HG03095 (cell line): ENCODE results near the gene IGF2R.
"Not testable (repeated sequence)": the region's sequence is repeated elsewhere in the genome, so short reads cannot be mapped to it uniquely, and the experiment has no call there.

Source experiments
- ATAC-seq: cut with Tn5 transposase; IDR thresholded peaks from one replicate; pipeline ENCODE4 v1.9.1; 2021; ENCODE audit warnings: moderate library complexity; ENCODE audit not compliant: unreplicated experiment

IGF2R gene

GRCh38 chr6:160112628-160113299, 143.9 kb downstream of the IGF2R start:
- no peak for ATAC-seq

- not testable (repeated sequence) for ATAC-seq
These were observed 145.7 kb downstream of the IGF2R start for GRCh38 chr6:160114536-160114935.

- ATAC-seq, result no peak
These were observed 146.5 kb downstream of the IGF2R start for GRCh38 chr6:160115421-160115820.

GRCh38 chr6:160116411-160116810, 147.5 kb downstream of the IGF2R start:
- no peak for ATAC-seq

GRCh38 chr6:160117137-160117536, 148.3 kb downstream of the IGF2R start:
- ATAC-seq, result no peak

GRCh38 chr6:160118620-160119229, 149.8 kb downstream of the IGF2R start:
- ATAC-seq, result no peak

- no peak for ATAC-seq
These were observed 151.2 kb downstream of the IGF2R start for GRCh38 chr6:160120087-160120486.

- no peak for ATAC-seq
These were observed 152.7 kb downstream of the IGF2R start, which contains the start of gene SLC22A1 for GRCh38 chr6:160121558-160121957. Gene SLC22A1, plus strand, starts transcription at chr6:160121815. Its CDS starts 121 bp downstream, at chr6:160121936.

- no peak for ATAC-seq
These were observed 153.1 kb downstream of the IGF2R start for GRCh38 chr6:160121981-160122380.

- ATAC-seq, result no peak
These were observed 153.9 kb downstream of the IGF2R start for GRCh38 chr6:160122744-160123143.

GRCh38 chr6:160124007-160124406, 155.1 kb downstream of the IGF2R start:
- no peak for ATAC-seq

GRCh38 chr6:160124605-160125004, 155.7 kb downstream of the IGF2R start:
- no peak for ATAC-seq

- ATAC-seq, result not testable (repeated sequence)
These were observed 156.2 kb downstream of the IGF2R start for GRCh38 chr6:160125105-160125504.

- ATAC-seq, result no peak
These were observed 158.6 kb downstream of the IGF2R start for GRCh38 chr6:160127270-160128124.

- ATAC-seq, result no peak
These were observed 159.3 kb downstream of the IGF2R start for GRCh38 chr6:160128125-160128683.

GRCh38 chr6:160128879-160129516, 160.1 kb downstream of the IGF2R start:
- ATAC-seq, result no peak

- ATAC-seq, result no peak
These were observed 161.2 kb downstream of the IGF2R start for GRCh38 chr6:160129881-160130615.

GRCh38 chr6:160130729-160131484, 162.0 kb downstream of the IGF2R start:
- ATAC-seq, result no peak

GRCh38 chr6:160131636-160132296, 162.9 kb downstream of the IGF2R start:
- ATAC-seq, result no peak
